Stimulated activated CD4-positive, alpha-beta T cell treated with anti-CD3 and anti-CD28 coated beads, Interleukin-1b, Interleukin-23, amount 100 ng/mL, for 24 hours (primary cell): ENCODE results near the gene GPR35.

Source experiments
- DNase-seq, 4 experiments: peaks; one replicate each; pipeline ENCODE4 v3.0.0-alpha.2; 2020; ENCODE audit warnings: low read depth in 4 of 4, low spot score in 1 of 4

The GPR35 gene

GRCh38 chr2:240637116-240637900 lies 12.0 kb downstream of the GPR35 start:
- DNase-seq, result no peak

GRCh38 chr2:240637901-240638345 lies 12.6 kb downstream of the GPR35 start:
- no peak for DNase-seq

GRCh38 chr2:240638512-240639160 lies 13.4 kb downstream of the GPR35 start:
- DNase-seq, result no peak

DNA sequence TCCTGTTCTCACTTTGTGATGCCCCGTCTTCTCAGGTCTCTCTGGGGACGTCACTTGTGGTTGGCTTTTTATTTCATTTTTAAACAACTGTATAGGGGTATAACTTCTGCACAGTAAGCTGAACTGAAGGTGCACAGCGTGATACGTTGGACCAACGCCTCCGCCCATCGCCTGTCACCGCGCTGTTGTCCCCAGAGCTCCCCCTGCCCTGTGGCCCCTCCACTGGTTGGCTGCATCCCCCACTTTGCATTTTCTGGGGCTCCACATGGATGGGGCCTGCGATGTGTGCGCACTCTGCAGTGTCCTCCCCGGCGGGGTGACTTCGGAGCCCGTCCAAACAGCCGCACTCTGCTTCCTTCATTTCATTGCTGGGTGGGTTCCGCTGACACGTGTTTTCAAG lies 14.3 kb downstream of the GPR35 start:
- no peak for DNase-seq

DNA sequence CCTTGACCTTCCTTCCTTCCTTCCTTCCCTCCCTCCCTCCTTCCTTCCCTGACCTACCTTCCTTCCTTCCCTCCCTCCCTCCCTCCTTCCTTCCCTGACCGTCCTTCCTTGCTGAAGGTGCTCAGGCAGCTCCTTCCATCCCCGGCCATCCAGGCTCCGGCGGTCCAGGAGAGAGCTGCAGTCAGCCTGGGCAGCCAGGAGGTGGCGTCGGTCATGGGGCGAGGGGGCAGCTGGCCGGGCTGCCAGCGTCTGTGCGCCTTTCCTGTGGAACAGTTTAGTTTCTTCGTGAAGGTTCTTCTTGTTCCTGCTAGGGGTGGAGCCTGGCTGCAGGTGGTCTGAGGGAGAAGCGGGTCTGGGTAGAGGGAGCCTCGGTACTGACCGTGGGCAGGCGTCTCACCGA lies 15.7 kb downstream of the GPR35 start:
- no peak for DNase-seq

- DNase-seq, result no peak
Measured at GRCh38 chr2:240642061-240642805, 17.0 kb downstream of the GPR35 start.

- no peak for DNase-seq
Measured at GRCh38 chr2:240642806-240643092, 17.5 kb downstream of the GPR35 start.

DNA sequence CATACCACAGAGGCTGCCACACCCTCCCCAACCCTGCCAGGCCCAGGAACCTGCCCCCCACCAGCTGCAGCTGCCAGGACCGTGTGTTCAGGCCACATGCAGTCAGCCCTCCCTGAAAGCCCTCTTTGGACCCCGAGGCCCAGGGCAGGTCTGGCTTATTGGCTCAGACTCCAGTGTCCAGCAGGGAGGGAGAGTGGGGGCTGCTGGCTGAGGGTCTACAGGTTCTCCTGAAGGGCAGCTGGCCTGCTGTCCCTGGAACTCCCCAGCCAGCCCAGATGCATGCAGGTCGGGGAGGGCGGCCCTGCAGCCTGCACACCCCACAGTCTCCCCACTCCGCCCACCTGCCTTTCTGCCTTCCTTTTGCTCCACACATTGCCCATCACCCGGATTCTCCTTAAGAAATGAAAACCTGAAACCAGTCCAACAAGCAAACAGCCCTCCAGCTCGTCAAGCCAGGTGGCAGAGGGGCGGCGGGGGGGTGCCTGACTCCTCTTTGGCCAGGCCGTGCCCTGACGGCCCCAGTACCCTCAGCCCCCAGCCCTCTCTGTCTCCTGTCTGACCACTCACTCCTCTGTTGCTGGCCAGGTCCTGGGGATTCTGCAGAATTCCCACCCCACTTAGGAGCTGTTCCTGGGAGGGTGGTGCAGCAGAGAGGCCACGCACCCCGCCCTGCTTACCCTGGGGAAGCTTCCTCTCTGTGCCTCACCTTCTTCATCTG lies 18.0 kb downstream of the GPR35 start:
- DNase-seq, result no peak

DNA sequence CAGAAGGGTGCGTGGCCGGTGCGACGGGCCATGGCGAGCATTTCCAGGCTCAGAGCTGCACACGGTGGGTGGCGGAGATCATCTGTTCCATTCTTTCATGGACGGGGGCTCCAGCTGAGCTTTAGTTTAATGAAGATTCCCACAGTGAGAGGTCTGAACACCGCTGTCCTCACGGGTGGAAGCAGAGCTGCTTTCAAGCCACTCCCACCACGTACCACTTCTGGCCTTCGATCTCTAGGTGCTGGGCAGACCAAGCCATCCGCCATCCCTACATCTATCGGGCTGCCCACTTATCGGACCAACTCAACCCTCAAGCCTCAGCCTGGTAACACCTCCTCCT lies 18.5 kb downstream of the GPR35 start:
- no peak for DNase-seq

GRCh38 chr2:240644171-240644651 lies 18.9 kb downstream of the GPR35 start:
- no peak for DNase-seq

GRCh38 chr2:240644859-240645301 lies 19.6 kb downstream of the GPR35 start:
- DNase-seq, result no peak

- no peak for DNase-seq
Measured at GRCh38 chr2:240645346-240645745, 20.1 kb downstream of the GPR35 start.

DNA sequence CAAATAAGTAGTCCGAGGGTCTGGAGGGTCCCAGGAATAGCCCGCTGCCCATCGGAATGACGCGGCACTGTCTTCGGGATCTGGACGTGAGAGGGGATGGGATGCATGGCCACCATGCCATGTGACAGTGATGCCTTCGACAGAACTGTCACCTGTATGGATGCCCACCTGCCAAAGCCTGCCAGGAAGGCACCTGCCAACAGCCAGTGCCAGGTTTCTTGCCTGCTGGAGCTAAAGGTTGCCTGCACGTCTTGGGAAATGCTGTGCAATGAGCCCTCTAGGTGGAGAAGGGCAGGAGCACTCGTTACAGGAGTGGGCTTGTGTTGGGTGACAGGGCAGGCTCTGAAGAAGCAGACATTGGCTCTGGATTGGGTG lies 20.5 kb downstream of the GPR35 start:
- no peak for DNase-seq

GRCh38 chr2:240646176-240646899 lies 21.1 kb downstream of the GPR35 start:
- DNase-seq, result no peak

GRCh38 chr2:240646900-240647502 lies 21.7 kb downstream of the GPR35 start:
- DNase-seq, result no peak

DNA sequence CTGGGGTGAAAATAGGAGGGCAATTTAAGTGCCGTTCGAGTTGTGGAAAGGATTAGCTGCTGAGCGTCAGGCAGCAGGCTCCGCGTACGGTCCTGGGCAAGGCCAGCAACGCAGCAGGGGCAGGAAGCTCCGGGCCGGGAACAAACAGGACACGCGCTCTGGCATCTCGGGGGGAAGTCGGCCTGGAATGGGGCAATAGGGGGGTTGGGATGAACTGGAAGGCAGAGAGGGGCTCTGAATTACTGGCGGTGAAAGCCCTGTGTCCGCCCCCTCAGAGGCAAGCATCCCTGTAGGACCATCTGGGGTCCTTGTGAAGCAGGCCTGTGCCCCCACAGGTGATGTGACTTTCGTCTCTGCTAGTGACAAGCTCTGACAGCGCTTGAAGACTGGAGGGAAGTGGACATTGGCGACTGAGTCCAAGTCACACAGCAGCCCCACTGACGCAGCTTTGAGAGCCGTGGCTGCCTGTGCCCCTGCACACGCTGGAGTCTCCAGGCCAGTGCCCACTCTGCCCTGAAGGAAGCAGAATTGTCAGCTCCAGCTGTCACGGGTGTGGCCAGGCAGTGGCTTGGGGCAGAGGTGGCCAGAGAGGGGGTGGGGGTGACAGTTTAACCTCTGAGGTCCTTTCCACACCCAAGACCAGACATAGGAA lies 22.3 kb downstream of the GPR35 start:
- no peak for DNase-seq

GRCh38 chr2:240648155-240648649 lies 22.9 kb downstream of the GPR35 start:
- no peak for DNase-seq

GRCh38 chr2:240648650-240649275 lies 23.5 kb downstream of the GPR35 start:
- DNase-seq, result no peak

- DNase-seq, result no peak
Measured at GRCh38 chr2:240649331-240649730, 24.1 kb downstream of the GPR35 start.
